ENCODE data around the gene AP4M1.

DNA sequence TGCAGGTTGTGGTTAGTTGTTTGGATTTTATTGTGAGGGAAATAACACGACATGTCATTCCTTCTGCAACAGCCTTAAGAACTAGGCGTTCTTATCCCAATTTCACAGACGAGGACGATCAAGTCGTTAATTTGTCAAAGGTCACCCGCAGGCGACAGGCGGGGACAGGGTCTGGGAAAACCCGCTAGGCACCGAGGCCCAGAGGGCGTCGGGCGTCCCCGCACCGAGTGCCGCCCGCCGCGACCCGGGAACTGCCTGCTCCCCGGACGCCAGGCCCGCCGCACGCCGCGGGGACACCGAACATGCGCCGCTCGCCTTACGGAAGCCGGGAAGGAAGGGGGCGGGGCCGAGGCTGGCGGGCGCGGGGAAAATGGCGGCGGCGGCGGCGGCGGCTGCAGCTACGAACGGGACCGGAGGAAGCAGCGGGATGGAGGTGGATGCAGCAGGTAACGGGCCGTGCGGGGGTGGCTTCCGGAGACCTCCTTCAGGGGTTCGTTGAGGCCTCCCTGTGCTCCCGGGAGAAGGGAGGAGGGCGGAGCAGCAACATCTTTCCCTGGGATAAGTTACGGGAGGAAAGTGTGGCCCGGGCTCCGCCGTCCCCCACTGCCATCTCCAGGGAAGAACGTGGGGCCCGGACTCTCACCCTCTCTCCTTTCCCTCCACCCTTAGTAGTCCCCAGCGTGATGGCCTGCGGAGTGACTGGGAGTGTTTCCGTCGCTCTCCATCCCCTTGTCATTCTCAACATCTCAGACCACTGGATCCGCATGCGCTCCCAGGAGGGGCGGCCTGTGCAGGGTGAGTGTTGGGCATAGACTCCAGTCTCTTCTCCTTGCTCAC lies 12.6 kb upstream of the AP4M1 start, which contains the start of gene COPS6:
- no peak for TF ChIP-seq EZH2 (IDR thresholded peaks at IDR 0.05; ENCODE audit: insufficient read depth, low read length)
- TF ChIP-seq, protein P1, sequence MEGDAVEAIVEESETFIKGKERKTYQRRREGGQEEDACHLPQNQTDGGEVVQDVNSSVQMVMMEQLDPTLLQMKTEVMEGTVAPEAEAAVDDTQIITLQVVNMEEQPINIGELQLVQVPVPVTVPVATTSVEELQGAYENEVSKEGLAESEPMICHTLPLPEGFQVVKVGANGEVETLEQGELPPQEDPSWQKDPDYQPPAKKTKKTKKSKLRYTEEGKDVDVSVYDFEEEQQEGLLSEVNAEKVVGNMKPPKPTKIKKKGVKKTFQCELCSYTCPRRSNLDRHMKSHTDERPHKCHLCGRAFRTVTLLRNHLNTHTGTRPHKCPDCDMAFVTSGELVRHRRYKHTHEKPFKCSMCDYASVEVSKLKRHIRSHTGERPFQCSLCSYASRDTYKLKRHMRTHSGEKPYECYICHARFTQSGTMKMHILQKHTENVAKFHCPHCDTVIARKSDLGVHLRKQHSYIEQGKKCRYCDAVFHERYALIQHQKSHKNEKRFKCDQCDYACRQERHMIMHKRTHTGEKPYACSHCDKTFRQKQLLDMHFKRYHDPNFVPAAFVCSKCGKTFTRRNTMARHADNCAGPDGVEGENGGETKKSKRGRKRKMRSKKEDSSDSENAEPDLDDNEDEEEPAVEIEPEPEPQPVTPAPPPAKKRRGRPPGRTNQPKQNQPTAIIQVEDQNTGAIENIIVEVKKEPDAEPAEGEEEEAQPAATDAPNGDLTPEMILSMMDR (IDR thresholded peaks at IDR 0.05; ENCODE audit: insufficient read depth, low read depth, low read length): no peak

All from astrocyte (in vitro differentiated cells and primary cell).